ENCODE data around the gene DMPK. TPM values are rescaled to one million over a fixed set of nuclear protein-coding genes. Genes with fewer than 3 reads are reported as not detected.

The DMPK gene
- polyA plus RNA-seq, 2 donors = 26.0 to 133 TPM

DNA sequence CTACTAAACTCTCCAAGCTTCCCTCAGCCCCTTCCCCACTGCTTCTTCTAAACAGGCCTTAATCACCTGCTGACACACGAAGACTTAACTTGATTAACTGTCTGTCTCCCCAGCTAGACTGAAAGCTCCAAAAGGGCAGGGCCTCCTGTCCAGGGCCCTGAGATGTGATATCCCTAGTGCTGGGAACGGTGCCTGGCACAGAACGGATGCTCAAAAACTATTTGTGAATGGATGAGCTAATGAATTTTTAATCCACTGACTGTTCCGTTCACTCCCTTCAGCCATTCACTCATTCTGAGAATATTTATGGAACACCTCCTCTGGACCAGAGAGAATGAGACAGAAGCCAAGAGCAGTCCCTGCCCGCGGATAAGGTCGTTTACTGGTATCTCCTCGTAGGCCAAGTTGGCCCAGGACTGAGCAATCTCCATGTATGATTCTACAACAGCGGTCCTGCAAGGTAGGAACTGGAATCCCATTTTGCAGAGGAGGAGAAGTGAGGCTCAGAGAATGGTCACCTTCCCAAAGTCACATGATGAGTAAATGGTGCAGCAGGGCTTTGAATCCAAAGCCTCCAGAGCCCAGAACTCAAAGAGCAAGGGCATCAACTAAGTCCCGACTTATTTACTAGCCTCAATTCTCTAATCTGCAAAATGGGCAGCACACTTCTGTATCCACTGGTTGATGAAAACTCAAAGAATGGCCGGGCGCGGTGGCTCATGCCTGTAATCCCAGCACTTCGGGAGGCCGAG, 6.9 kb upstream of the DMPK start:
- H3K36me3 ChIP-seq (ENCODE audit: control insufficient read depth in 2 of 2, insufficient read depth in 2 of 2, low read length in 1 of 2) = peaks cover 8 to 32% of the 10 kb centered on the region in 2 donors
- WGBS, 2 donors = 87 to 89% methylated on average over 15 of the region's 15 CpGs
- no peak overlapping the region for H3K27ac ChIP-seq (ENCODE audit: low read depth in 2 of 2, low read length in 1 of 2)
- H3K9me3 ChIP-seq (ENCODE audit: control insufficient read depth in 2 of 2, insufficient read depth in 1 of 2, low read depth in 1 of 2, low read length in 1 of 2) = no peaks in the 10 kb centered on the region
- H3K27me3 ChIP-seq (ENCODE audit: control insufficient read depth in 1 of 2, insufficient read depth in 2 of 2, low read length in 2 of 2) = no peaks in the 10 kb centered on the region
- no peak overlapping the region for H3K4me3 ChIP-seq (ENCODE audit: low read depth in 1 of 2, low read length in 2 of 2)
- H3K4me1 ChIP-seq (ENCODE audit: control insufficient read depth in 2 of 2, insufficient read depth in 2 of 2, low read length in 1 of 2) = peaks cover 6 to 15% of the 10 kb centered on the region in 2 donors

DNA sequence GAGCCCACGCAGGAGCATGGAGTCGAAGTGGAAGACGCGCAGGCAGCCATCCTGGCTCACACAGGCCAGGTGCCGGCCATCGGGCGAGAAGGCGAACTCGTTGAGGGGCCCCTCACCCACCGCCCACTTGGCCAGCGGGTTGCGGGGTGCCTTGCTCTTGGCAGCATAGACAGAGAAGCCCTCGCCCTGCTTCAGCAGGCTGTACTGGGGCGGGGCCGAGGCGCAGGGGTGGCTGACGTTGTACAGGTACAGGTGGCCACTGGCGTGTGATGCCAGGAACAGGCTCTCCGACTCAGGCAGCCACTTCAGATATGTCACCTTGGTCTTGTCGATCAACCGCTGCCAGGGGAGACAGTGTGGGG, 4.2 kb upstream of the DMPK start:
- Histone ChIP-seq H3K9me3 (ENCODE audit: control insufficient read depth in 2 of 2, insufficient read depth in 1 of 2, low read depth in 1 of 2, low read length in 1 of 2) (no peaks in the 10 kb centered on the region), H3K27me3 (ENCODE audit: control insufficient read depth in 1 of 2, insufficient read depth in 2 of 2, low read length in 2 of 2) (no peaks in the 10 kb centered on the region), H3K27ac (ENCODE audit: low read depth in 2 of 2, low read length in 1 of 2) (no peak overlapping the region), H3K4me3 (ENCODE audit: low read depth in 1 of 2, low read length in 2 of 2) (no peak overlapping the region), H3K4me1 (ENCODE audit: control insufficient read depth in 2 of 2, insufficient read depth in 2 of 2, low read length in 1 of 2) (peaks cover 11 to 16% of the 10 kb centered on the region in 2 donors), H3K36me3 (ENCODE audit: control insufficient read depth in 2 of 2, insufficient read depth in 2 of 2, low read length in 1 of 2) (peaks cover 8 to 32% of the 10 kb centered on the region in 2 donors)
- WGBS, 2 donors = 92 to 96% methylated on average over 21 of the region's 21 CpGs

DNA sequence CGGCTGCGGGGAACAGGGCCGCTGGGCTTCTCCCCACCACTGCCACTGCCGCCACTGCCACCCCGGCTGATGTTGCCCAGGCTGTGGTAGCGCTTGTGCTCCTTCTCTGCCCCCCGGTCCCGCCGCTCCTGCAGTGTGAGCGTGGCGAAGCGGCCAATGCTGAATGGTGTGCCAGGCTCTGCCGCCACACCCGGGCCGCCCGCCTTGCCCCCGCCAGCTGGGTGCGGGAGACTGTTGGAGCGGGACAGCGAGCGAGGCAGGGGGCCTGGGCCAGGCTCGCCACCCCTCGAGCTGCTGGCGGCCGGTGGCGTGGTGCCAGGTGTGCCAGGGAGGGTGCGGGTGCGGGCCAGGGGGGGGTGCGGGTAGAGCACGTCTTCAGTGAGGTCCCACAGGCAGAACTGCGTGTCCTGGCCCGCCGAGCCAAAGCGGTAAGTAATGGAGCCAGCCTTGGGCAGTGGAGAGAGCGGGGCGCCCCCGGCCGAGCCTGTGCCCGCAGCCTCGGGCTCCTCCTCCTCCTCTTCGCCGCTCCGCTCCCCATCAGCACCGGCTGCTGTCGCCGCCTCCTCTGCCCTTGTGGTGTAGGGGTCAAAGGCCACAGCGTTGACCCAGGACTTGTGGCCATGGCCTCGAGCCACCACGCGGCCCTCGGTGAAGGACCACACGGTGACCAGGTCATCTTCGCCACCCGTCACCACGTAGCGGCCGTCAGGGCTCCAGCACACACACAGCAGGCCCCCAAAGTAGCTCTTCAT, 3.7 kb upstream of the DMPK start:
- Histone ChIP-seq H3K36me3 (ENCODE audit: control insufficient read depth in 2 of 2, insufficient read depth in 2 of 2, low read length in 1 of 2) (peaks cover 8 to 31% of the 10 kb centered on the region in 2 donors), H3K27me3 (ENCODE audit: control insufficient read depth in 1 of 2, insufficient read depth in 2 of 2, low read length in 2 of 2) (no peaks in the 10 kb centered on the region), H3K4me3 (ENCODE audit: low read depth in 1 of 2, low read length in 2 of 2) (no peak overlapping the region), H3K27ac (ENCODE audit: low read depth in 2 of 2, low read length in 1 of 2) (peak overlapping the region in 1 of 2 donors; percentile 38), H3K4me1 (ENCODE audit: control insufficient read depth in 2 of 2, insufficient read depth in 2 of 2, low read length in 1 of 2) (peaks cover 10 to 14% of the 10 kb centered on the region in 2 donors), H3K9me3 (ENCODE audit: control insufficient read depth in 2 of 2, insufficient read depth in 1 of 2, low read depth in 1 of 2, low read length in 1 of 2) (no peaks in the 10 kb centered on the region)
- WGBS, 2 donors = 91 to 92% methylated on average over 45 to 57 of the region's 57 CpGs

DNA sequence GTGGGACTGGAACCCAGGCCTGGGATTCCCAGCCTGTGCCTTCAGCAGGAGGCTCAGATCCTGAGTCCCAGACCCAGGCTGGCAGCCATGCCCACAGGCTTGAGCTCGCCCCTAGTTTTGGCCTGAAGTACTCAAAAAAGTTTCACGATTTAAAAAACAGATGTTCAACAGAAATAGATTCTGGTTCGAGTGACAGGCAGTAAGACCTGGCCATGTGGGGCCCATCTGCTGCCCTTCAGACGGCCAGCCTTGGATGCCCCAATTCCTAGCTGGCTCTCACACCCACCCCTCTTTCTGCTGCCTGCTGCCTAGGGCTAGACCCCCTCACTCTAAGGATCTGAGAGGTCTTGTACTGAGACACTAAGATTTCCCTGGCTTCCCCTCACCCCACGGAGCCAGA, 2.8 kb upstream of the DMPK start:
- peaks cover 10 to 20% of the 10 kb centered on the region in 2 donors for H3K4me1 ChIP-seq (ENCODE audit: control insufficient read depth in 2 of 2, insufficient read depth in 2 of 2, low read length in 1 of 2)
- H3K27me3 ChIP-seq (ENCODE audit: control insufficient read depth in 1 of 2, insufficient read depth in 2 of 2, low read length in 2 of 2) = no peaks in the 10 kb centered on the region

DNA sequence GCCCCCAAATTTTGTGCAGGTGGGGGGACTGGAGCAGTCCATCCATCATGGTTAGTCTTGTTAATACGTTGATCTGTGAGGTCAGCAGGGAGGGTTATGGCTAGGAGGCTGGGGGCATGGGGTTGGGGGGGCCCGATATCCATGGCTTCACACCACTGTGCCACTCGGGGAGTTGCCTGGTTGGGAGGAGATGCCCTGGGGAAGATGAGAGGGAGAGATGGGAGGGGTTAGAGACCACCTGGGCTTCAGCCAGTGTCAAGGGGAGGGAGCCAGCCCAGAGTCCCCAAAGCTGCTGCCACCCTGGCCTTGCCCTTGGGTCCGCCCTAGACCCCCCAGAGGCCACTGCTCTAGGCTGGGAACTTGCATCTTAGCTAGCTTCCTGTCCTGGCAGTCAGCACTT, 1.8 kb upstream of the DMPK start:
- Histone ChIP-seq H3K9me3 (ENCODE audit: control insufficient read depth in 2 of 2, insufficient read depth in 1 of 2, low read depth in 1 of 2, low read length in 1 of 2) (no peaks in the 10 kb centered on the region), H3K4me1 (ENCODE audit: control insufficient read depth in 2 of 2, insufficient read depth in 2 of 2, low read length in 1 of 2) (peaks cover 14 to 24% of the 10 kb centered on the region in 2 donors), H3K4me3 (ENCODE audit: low read depth in 1 of 2, low read length in 2 of 2) (no peak overlapping the region), H3K36me3 (ENCODE audit: control insufficient read depth in 2 of 2, insufficient read depth in 2 of 2, low read length in 1 of 2) (peaks cover 3 to 24% of the 10 kb centered on the region in 2 donors), H3K27me3 (ENCODE audit: control insufficient read depth in 1 of 2, insufficient read depth in 2 of 2, low read length in 2 of 2) (no peaks in the 10 kb centered on the region), H3K27ac (ENCODE audit: low read depth in 2 of 2, low read length in 1 of 2) (peak overlapping the region; percentile 87 to 90)
- WGBS, 2 donors = 82 to 88% methylated on average over 4 of the region's 4 CpGs

More for the DNA sequence above, 2.8 kb upstream of the DMPK start:
- 66 to 69% methylated on average over 5 of the region's 5 CpGs for WGBS, 2 donors
- Histone ChIP-seq H3K9me3 (ENCODE audit: control insufficient read depth in 2 of 2, insufficient read depth in 1 of 2, low read depth in 1 of 2, low read length in 1 of 2) (no peaks in the 10 kb centered on the region), H3K4me3 (ENCODE audit: low read depth in 1 of 2, low read length in 2 of 2) (no peak overlapping the region), H3K27ac (ENCODE audit: low read depth in 2 of 2, low read length in 1 of 2) (peak overlapping the region; percentile 49 to 56), H3K36me3 (ENCODE audit: control insufficient read depth in 2 of 2, insufficient read depth in 2 of 2, low read length in 1 of 2) (peaks cover 6 to 27% of the 10 kb centered on the region in 2 donors)

DNA sequence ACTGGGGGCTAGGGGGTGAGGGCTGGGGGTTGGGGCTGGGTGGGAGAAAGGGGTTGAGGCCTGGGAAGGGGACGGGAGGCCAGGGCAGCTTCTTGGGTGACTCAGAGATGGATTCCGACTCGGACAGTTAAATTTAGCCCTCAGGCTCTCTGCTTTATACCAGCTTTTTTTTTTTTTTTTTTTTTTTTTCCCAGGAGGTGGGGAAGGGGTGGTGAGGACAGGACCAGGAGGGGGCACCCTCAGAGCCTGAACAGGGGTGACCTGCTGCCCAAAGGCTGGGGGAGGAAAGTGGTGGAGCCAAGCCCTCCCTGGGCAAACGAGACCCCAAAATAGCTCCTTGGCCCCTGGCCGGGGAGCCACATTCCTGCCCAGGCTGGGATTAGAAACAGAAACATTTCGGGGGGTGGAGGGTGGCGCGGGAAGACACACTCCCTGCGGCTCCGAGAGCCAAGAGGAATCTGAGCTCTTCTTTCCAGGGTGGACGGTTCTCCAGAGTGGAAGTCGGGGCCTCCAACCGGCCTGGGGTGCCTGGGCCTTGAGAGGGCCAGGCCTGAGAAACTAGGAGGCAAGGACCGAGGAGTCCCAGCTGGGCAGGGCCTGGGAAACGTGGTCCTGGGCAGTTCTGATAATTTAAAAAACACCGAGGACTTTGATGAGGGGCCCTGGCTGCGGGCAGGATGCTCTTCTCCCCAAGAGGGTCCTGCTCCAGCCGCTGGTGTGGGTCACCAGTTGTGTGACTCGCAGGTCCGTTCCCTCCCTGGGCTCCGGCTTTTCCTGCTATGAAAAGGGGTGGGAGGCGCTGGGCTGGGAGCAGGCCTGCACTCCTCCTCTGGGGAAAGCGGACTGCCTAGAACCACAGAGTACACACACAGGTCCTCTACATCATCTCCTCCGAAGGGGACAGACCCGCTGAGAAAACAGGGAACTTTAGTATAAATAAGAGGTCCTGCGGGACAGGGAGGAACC, 813 bp upstream of the DMPK start:
- no peaks in the 10 kb centered on the region for H3K27me3 ChIP-seq (ENCODE audit: control insufficient read depth in 1 of 2, insufficient read depth in 2 of 2, low read length in 2 of 2)
- H3K4me1 ChIP-seq (ENCODE audit: control insufficient read depth in 2 of 2, insufficient read depth in 2 of 2, low read length in 1 of 2) = peaks cover 21 to 28% of the 10 kb centered on the region in 2 donors
- H3K36me3 ChIP-seq (ENCODE audit: control insufficient read depth in 2 of 2, insufficient read depth in 2 of 2, low read length in 1 of 2) = peaks cover 3 to 22% of the 10 kb centered on the region in 2 donors

DNA sequence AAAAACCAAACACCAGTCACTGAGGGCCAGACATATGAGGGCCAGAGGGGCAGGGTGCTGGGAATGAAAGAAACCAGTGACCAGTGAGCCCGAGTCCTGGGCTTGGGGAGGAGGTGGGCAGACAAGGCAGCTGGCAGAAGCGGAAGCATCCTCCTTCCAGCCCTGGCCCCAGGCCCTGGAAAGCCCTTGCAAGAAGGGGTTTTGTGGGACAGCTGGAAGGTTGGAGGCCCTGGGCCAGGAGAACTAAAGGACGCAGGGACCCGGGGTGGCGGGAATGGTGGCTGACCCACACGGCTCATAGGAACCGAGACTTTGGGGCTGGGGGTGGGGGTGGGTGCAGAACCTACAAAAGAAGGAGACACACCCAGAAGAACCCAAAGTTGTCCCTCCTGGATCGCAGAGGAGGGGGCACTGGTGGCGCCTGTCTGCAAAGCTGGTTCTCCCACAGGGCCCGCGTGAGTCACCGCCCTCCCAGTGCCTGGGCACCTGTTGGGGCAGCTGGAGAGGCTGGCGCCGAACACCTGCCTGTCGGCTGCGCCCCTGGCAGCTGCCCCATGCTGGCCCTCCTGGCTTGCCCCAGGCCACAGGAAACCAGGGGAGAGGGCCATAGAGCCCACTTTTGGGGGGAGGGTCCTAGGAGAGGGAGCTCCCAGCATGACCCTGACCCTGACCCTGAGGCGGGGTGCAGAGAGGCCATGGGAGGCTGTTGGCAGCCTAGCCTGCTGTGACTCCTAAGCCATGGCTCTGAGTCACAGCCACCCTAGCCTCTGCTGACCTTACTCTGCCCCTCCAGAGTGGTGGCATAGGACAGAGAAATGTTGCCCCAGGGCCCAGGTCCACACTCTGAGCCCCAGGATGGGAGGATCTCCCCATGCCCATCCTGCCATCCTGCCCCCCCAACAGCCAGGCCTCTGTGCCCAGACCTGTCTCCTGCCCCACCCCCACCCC, 802 bp downstream of the DMPK start:
- H3K4me1 ChIP-seq (ENCODE audit: control insufficient read depth in 2 of 2, insufficient read depth in 2 of 2, low read length in 1 of 2) = peaks cover 21 to 26% of the 10 kb centered on the region in 2 donors

More for the DNA sequence above, 813 bp upstream of the DMPK start:
- Histone ChIP-seq H3K9me3 (ENCODE audit: control insufficient read depth in 2 of 2, insufficient read depth in 1 of 2, low read depth in 1 of 2, low read length in 1 of 2) (no peaks in the 10 kb centered on the region), H3K27ac (ENCODE audit: low read depth in 2 of 2, low read length in 1 of 2) (peak overlapping the region; percentile 87 to 90), H3K4me3 (ENCODE audit: low read depth in 1 of 2, low read length in 2 of 2) (no peak overlapping the region)
- WGBS, 2 donors = 40 to 64% methylated on average over 24 to 26 of the region's 26 CpGs

DNA sequence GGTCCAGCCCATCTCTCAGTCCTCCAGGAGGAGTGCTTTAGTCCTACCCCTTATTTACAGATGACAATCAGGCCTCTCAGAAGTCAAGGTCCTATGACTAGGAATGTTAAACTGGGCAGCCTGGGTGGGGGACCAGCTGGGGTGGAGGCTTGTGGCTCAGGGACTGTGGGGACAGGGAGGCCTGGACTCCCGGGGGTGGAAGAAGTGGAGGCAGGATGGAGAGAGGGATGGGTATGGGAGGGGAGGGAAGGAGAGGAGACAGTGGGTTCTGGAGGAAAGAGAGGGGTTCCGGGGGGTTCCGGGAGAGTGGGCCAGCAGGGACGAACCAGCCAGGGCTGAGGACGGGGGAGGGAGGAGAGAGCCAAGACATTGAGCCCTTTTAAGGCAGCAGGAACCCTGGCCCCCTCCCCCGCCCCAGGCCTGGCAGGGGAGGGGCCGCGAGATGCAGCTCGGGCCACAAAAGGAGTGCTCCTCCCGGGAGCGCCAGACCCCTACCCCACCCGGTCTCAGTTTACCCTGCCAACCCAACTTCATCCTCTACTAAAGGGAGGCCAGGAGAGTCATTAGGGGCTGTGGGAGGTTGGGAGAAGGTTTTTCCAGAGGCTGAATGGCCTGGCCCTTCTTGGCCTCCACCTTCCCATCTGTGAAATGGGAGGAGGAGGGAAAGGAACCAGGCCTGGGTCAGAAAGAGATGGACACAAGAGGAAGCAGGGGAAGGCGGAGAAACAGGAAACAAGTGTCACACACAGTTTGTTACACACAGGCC, 1.7 kb downstream of the DMPK start:
- Histone ChIP-seq H3K27me3 (ENCODE audit: control insufficient read depth in 1 of 2, insufficient read depth in 2 of 2, low read length in 2 of 2) (no peaks in the 10 kb centered on the region), H3K27ac (ENCODE audit: low read depth in 2 of 2, low read length in 1 of 2) (peak overlapping the region; percentile 87 to 90), H3K4me3 (ENCODE audit: low read depth in 1 of 2, low read length in 2 of 2) (peak overlapping the region; percentile 39 to 51), H3K4me1 (ENCODE audit: control insufficient read depth in 2 of 2, insufficient read depth in 2 of 2, low read length in 1 of 2) (peaks cover 21 to 24% of the 10 kb centered on the region in 2 donors), H3K9me3 (ENCODE audit: control insufficient read depth in 2 of 2, insufficient read depth in 1 of 2, low read depth in 1 of 2, low read length in 1 of 2) (no peaks in the 10 kb centered on the region), H3K36me3 (ENCODE audit: control insufficient read depth in 2 of 2, insufficient read depth in 2 of 2, low read length in 1 of 2) (peaks cover 0 to 20% of the 10 kb centered on the region in 2 donors)
- 39 to 43% methylated on average over 13 of the region's 13 CpGs for WGBS, 2 donors

More for the DNA sequence above, 802 bp downstream of the DMPK start:
- Histone ChIP-seq H3K9me3 (ENCODE audit: control insufficient read depth in 2 of 2, insufficient read depth in 1 of 2, low read depth in 1 of 2, low read length in 1 of 2) (no peaks in the 10 kb centered on the region), H3K36me3 (ENCODE audit: control insufficient read depth in 2 of 2, insufficient read depth in 2 of 2, low read length in 1 of 2) (peaks cover 0 to 26% of the 10 kb centered on the region in 2 donors), H3K4me3 (ENCODE audit: low read depth in 1 of 2, low read length in 2 of 2) (peak overlapping the region; percentile 39 to 51), H3K27me3 (ENCODE audit: control insufficient read depth in 1 of 2, insufficient read depth in 2 of 2, low read length in 2 of 2) (no peaks in the 10 kb centered on the region), H3K27ac (ENCODE audit: low read depth in 2 of 2, low read length in 1 of 2) (peak overlapping the region; percentile 87 to 90)
- WGBS, 2 donors = 28 to 36% methylated on average over 17 of the region's 17 CpGs

Measured in esophagus (tissue), 2 donors.